Thyroid gland (tissue), 4 donors: ENCODE results near the gene TBC1D2.

Source experiments
- POLR2A ChIP-seq, 2 donors: fragments of 450-650 bp; IDR thresholded peaks; one replicate each; pipeline ENCODE4 v1.6.1; 2017; ENCODE audit warnings: antibody characterized with exemption in 2 of 2, mild to moderate bottlenecking in 2 of 2, moderate library complexity in 1 of 2
- TF ChIP-seq, protein P1 (sequence below), 6 experiments: fragments of 200-600 bp in 3 of 6; fragments of 450-650 bp in 3 of 6; sonication (generic) in 3 of 6; IDR thresholded peaks; one replicate each; pipeline ENCODE4 v1.5.1; 2016 to 2019; ENCODE audit warnings: antibody characterized with exemption in 6 of 6, mild to moderate bottlenecking in 2 of 6, inconsistent platforms in 1 of 6, moderate library complexity in 1 of 6

DNA sequence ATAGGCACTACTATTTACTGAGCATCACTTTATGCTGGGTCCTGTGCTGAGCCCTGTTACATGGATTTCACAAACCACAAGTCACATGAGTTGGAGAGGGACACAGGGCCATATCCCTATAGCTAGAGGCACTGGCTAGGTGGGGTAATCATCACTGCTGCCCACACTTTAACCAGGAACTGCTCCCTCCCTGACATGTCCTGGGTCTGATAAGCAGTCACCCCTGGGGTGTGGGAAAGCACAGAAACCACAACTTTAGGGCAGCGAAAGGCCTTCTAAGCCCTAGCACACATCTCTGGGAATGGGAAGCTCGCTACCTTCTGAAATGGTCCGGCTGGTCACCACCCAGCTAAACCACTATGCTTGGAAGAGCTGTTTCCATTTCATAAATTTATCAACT lies 15.0 kb downstream of the TBC1D2 start:
- TF ChIP-seq, protein P1, sequence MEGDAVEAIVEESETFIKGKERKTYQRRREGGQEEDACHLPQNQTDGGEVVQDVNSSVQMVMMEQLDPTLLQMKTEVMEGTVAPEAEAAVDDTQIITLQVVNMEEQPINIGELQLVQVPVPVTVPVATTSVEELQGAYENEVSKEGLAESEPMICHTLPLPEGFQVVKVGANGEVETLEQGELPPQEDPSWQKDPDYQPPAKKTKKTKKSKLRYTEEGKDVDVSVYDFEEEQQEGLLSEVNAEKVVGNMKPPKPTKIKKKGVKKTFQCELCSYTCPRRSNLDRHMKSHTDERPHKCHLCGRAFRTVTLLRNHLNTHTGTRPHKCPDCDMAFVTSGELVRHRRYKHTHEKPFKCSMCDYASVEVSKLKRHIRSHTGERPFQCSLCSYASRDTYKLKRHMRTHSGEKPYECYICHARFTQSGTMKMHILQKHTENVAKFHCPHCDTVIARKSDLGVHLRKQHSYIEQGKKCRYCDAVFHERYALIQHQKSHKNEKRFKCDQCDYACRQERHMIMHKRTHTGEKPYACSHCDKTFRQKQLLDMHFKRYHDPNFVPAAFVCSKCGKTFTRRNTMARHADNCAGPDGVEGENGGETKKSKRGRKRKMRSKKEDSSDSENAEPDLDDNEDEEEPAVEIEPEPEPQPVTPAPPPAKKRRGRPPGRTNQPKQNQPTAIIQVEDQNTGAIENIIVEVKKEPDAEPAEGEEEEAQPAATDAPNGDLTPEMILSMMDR (IDR thresholded peaks at IDR 0.05) = no peak
- TF ChIP-seq POLR2A (IDR thresholded peaks at IDR 0.05) = no peak
